22Rv1 (cell line): ENCODE data around the gene LLGL1.

Experiments
- ZFX ChIP-seq: fragments of 450-650 bp; IDR thresholded peaks from 2 replicates; pipeline ENCODE4 v1.6.1; 2017; ENCODE audit warnings: antibody characterized with exemption, borderline replicate concordance
- TF ChIP-seq, protein P1 (sequence below): fragments of 450-650 bp; IDR thresholded peaks from 2 replicates; pipeline ENCODE4 v1.5.1; 2017; ENCODE audit warnings: mild to moderate bottlenecking

DNA sequence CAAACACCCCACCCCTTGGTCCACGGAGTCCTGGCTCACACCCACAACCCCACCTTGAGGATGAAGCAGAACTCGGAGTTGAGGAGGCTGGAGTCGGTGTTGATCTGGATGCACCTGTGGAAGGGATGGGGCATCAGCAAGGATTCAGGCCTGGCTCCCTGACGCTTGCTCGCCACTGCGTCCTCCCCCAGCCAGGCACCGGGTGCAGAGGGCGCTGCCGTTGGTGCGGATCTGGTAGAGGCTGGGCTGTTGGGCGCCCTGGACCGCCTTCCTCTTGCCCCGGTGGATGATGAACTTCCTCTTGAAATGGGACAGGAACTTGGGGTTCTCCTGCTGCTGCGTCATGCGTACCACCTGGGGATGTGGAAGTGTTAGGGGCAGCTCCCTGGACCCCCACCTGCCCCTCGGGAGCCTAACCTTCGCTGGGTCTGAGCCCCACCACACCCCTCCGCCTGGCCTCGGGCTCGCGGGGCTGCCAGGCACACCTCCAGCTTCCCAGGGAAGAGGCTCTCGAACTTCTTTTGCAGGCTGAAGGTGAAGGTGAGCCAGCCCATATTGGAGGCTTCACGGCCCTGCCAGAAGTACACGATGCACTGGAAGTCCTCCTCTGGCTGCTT, 20.8 kb downstream of the LLGL1 start:
- TF ChIP-seq, protein P1, sequence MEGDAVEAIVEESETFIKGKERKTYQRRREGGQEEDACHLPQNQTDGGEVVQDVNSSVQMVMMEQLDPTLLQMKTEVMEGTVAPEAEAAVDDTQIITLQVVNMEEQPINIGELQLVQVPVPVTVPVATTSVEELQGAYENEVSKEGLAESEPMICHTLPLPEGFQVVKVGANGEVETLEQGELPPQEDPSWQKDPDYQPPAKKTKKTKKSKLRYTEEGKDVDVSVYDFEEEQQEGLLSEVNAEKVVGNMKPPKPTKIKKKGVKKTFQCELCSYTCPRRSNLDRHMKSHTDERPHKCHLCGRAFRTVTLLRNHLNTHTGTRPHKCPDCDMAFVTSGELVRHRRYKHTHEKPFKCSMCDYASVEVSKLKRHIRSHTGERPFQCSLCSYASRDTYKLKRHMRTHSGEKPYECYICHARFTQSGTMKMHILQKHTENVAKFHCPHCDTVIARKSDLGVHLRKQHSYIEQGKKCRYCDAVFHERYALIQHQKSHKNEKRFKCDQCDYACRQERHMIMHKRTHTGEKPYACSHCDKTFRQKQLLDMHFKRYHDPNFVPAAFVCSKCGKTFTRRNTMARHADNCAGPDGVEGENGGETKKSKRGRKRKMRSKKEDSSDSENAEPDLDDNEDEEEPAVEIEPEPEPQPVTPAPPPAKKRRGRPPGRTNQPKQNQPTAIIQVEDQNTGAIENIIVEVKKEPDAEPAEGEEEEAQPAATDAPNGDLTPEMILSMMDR: no peak
- no peak for TF ChIP-seq ZFX
